ENCODE measurements around the gene VTI1A. TPM values are rescaled to one million over a fixed set of nuclear protein-coding genes. Genes with fewer than 3 reads are reported as not detected.

The VTI1A gene
- total RNA-seq, 1 donor from 2014 or later: 30.1 TPM

DNA sequence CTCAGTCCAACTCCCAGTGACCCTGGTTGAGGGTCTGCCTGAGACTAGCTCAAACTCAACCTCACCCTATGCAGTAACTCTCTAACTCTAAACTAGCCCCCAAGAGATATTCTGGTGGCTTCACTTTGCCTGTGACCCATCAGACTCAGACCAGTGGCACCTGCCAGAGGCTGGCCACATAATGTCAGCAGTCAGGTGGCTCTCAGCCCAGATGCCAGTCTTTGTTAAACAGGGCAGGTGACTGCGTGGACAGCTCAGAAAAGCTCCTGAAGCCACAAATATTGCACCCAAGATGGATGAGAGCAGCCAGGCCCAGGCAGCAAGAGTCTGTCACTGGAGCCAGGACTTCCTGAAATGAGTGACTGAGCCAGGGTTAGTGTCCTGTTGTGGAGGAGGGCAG is 373.3 kb downstream of the VTI1A start:
- DNase-seq (ENCODE audit: low read depth): no peak
- TF ChIP-seq, protein P1, sequence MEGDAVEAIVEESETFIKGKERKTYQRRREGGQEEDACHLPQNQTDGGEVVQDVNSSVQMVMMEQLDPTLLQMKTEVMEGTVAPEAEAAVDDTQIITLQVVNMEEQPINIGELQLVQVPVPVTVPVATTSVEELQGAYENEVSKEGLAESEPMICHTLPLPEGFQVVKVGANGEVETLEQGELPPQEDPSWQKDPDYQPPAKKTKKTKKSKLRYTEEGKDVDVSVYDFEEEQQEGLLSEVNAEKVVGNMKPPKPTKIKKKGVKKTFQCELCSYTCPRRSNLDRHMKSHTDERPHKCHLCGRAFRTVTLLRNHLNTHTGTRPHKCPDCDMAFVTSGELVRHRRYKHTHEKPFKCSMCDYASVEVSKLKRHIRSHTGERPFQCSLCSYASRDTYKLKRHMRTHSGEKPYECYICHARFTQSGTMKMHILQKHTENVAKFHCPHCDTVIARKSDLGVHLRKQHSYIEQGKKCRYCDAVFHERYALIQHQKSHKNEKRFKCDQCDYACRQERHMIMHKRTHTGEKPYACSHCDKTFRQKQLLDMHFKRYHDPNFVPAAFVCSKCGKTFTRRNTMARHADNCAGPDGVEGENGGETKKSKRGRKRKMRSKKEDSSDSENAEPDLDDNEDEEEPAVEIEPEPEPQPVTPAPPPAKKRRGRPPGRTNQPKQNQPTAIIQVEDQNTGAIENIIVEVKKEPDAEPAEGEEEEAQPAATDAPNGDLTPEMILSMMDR (conservative IDR thresholded peaks at IDR 0.05; ENCODE audit: low read depth, low read length): no peak
- no peak overlapping the region for H3K4me3 ChIP-seq (ENCODE audit: low read depth, low read length)

DNA sequence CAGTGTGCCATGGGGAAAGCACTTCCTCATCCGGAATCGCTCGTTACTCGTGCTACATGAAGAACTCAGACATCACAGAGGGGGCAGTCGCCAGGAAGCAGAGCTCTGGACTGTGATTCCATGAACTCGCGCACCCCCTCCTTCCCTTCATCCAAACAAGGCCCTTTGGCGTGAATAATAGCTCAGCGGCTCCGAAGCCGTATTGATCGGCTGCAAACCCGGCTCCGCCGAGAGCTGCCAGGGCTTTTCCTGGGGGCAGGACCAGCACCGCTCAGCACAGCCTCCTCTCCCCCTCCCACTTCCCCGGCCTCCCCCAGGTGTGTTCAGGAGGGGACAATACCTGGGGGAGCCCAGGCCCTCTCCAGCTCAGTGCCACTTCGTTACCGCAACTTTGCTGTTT is 374.0 kb downstream of the VTI1A start:
- no peak for DNase-seq (ENCODE audit: low read depth)
- TF ChIP-seq, protein P1 (conservative IDR thresholded peaks at IDR 0.05; ENCODE audit: low read depth, low read length): no peak
- H3K4me3 ChIP-seq (ENCODE audit: low read depth, low read length): no peak overlapping the region

- H3K4me3 ChIP-seq (ENCODE audit: low read depth, low read length): no peak overlapping the region
- DNase-seq (ENCODE audit: low read depth): no peak
- TF ChIP-seq, protein P1 (conservative IDR thresholded peaks at IDR 0.05; ENCODE audit: low read depth, low read length): no peak
Observed at GRCh38 chr10:112821663-112822062, 374.6 kb downstream of the VTI1A start.

GRCh38 chr10:112823007-112823406 is 376.0 kb downstream of the VTI1A start:
- TF ChIP-seq, protein P1 (conservative IDR thresholded peaks at IDR 0.05; ENCODE audit: low read depth, low read length): no peak
- no peak overlapping the region for H3K4me3 ChIP-seq (ENCODE audit: low read depth, low read length)
- DNase-seq (ENCODE audit: low read depth): no peak

DNA sequence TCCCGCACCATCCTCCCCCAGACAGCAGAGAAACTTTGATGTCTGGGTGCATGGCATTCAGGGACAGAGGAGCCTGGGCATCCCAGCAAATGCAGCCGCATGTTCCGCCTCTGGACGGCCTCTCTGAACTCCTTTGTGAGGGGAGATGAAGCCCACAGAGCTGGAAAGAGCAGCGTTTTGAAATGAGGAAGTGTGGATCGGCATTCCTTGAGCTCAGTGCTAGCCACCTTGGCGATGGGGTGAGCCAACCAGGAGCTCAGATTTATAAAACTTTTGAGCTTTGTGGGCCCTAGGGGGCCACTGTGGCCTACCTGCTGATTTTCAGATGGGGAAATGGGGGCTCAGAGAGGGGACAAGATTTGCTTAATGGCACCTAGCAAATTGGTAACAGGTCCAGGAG is 376.6 kb downstream of the VTI1A start:
- TF ChIP-seq, protein P1 (conservative IDR thresholded peaks at IDR 0.05; ENCODE audit: low read depth, low read length): no peak
- no peak overlapping the region for H3K4me3 ChIP-seq (ENCODE audit: low read depth, low read length)
- no peak for DNase-seq (ENCODE audit: low read depth)

- TF ChIP-seq, protein P1 (conservative IDR thresholded peaks at IDR 0.05; ENCODE audit: low read depth, low read length): no peak
- DNase-seq (ENCODE audit: low read depth): no peak
- no peak overlapping the region for H3K4me3 ChIP-seq (ENCODE audit: low read depth, low read length)
Observed at GRCh38 chr10:112826018-112826697, 379.1 kb downstream of the VTI1A start.

- H3K4me3 ChIP-seq (ENCODE audit: low read depth, low read length): no peak overlapping the region
- TF ChIP-seq, protein P1 (conservative IDR thresholded peaks at IDR 0.05; ENCODE audit: low read depth, low read length): no peak
- DNase-seq (ENCODE audit: low read depth): no peak
Observed at GRCh38 chr10:112827086-112827485, 380.1 kb downstream of the VTI1A start.

Measured in epithelial cell of proximal tubule (primary cell).